HuH-7 (cell line): ENCODE results near the gene SELENOP.
"Not testable (repeated sequence)": the region's sequence is repeated elsewhere in the genome, so short reads cannot be mapped to it uniquely, and the experiment has no call there.

Source experiments
- DNase-seq: peaks from one replicate; pipeline ENCODE4 v3.0.0; 2011; ENCODE audit warnings: low spot score

SELENOP gene

GRCh38 chr5:42811591-42812446, at the start of gene SELENOP:
Gene SELENOP (minus strand): TSS chr5:42811892. CDS start chr5:42808353, 3,539 bp downstream.
- DNase-seq, result peak; percentile 81

DNA sequence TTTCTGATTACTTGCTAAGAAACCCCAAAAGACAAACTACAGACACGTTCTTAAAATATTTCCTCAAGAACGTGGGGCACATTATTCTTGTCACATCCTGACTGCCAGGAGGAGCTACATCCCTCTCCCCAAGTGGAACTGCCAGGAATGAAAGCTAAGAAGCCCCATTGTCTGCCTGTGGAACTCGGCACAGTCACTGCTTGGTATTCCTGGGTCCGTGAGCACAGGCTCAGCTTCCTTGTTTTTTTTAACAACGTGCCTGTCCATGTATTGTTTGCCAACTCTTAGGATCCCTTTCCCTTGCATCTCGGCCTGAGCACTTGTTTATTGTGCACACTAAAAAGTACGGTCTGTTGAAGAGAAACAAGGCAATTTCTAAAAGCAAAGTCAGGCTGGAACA, 47.0 kb upstream of the SELENOP start:
- no peak for DNase-seq

DNA sequence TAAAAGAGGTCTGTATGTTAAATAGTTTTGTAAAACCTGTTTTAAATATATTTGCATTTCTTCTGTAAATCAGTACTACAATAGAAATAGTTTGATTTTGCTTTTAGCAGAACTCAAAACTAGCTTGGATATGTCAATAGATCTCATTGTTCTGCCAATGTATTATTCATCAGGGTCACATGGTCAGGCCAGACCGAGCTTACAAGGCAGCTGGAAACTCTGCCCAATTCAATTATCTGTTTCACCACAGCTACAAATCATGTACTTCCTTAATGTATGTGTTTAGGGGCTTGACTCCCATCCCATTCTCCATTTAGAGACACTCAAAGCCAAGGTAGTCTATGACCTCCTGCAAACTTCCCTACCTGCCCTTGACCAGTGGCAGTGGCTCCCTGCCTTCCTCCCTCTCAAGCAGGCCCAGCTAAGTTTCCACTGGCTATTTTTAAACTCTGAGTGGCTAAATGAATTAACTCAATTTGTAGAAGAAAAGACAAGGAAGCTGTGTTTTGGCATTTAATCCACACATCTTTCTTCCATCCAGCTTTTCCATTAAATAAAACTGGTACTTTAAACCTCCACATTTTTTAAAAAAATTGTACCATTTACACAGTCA, 46.4 kb upstream of the SELENOP start:
- DNase-seq, result no peak

GRCh38 chr5:42855811-42856210, 44.1 kb upstream of the SELENOP start:
- DNase-seq, result no peak

- DNase-seq, result no peak
Measured at GRCh38 chr5:42855386-42855785, 43.7 kb upstream of the SELENOP start.

DNA sequence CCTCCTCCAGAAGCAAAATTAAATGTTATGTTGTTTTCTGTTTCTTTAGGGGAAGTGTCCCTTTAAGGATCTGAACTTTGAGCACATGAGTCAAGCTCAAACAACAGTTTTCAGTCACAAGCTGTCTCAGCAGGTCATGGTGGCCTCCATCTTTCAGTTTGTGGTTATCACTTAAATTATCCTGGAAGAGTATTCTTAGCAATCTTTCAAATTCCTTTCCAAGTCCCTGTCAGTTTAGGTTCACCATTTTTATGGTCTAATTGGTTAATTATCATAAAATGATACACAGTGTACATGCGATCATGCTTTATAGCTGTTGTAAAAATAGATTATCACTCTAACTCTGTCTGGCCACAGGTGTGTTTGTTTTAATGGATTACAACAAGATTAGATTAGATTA, 43.1 kb upstream of the SELENOP start:
- DNase-seq, result no peak

- no peak for DNase-seq
Measured at GRCh38 chr5:42852826-42853225, 41.1 kb upstream of the SELENOP start.

DNA sequence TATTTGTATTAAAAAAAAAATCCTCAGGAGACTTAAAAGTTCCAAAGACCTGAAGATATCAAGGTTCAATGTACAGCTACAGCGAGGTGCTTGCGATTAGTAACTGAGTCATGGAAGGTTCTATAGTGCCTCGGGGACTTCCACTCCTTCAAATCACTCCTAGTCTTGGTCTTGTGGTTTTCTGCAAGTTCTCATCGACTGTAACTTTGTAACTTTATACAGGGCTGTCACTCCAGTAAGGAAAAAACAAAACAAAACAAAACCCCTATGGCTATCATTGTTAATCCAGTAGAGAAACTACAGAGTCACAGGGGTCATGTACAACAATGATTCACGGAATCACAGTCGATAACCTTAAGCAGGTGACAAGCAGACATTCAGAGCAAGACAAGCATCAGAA, 39.8 kb upstream of the SELENOP start:
- no peak for DNase-seq

GRCh38 chr5:42848545-42848944, 36.9 kb upstream of the SELENOP start:
- DNase-seq, result no peak

DNA sequence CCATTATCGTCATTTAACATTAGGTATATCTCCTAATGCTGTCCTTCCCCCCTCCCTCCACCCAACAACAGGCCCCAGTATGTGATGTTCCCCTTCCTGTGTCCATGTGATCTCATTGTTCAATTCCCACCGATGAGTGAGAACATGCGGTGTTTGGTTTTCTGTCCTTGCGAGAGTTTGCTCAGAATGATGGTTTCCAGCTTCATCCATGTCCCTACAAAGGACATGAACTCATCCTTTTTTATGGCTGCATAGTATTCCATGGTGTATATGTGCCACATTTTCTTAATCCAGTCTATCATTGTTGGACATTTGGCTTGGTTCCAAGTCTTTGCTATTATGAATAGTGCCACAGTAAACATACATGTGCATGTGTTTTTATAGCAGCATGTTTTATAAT, 32.7 kb upstream of the SELENOP start:
- not testable (repeated sequence) for DNase-seq

GRCh38 chr5:42843675-42844292, 32.1 kb upstream of the SELENOP start:
- DNase-seq, result no peak

DNA sequence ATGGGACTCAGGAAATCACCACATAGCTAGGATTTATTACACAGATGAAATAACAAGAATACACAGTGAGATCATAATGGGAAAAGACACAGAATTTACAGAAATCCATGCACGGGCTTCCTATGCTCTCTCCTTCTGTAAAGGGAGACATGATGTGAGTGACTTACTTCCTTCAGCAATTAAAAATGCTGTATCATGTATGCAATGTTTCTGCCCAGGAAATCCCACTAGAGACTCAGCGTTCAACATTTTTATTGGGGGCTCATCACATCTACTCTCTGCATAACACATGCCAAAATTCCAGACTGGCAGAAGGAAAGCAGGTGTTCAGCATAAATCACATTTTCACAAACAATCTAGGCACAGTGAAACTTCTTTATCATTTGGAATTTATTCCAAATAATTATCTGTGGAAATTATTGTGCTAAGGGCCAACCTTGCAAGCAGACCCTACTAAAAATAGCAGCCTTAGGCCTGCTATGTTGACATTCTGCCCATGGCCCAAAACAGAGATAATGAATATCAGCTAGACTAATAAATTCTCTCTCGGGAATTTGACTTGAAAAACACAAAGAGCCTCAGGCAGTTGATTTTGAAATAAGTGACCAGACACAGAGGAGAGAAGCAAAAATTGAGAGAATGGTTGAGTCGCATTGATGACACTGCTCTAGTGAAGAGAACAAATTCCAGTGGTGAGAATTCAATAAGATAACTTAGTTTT, 31.4 kb upstream of the SELENOP start:
- DNase-seq, result no peak

GRCh38 chr5:42840842-42841567, 29.3 kb upstream of the SELENOP start:
- no peak for DNase-seq

- peak; percentile 32 for DNase-seq
Measured at GRCh38 chr5:42840269-42840668, 28.6 kb upstream of the SELENOP start.

DNA sequence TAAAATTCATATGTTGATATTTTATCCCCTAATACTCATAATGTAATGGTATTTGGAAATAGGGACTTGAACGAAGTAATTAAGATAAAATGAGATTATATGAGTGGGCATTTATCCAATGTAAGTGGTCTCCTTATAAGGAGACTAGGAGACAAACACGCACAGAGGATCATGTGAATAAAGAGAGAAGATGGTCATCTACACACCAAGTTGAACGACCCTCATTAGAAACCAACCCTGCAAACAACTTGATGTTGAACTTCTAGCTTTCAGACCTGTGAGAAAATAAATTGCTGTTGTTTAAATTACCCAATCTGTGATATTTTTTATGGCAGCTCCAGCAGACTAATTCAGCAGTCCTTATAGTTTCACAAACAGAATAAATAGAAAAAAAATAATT, 27.5 kb upstream of the SELENOP start:
- DNase-seq, result no peak

DNA sequence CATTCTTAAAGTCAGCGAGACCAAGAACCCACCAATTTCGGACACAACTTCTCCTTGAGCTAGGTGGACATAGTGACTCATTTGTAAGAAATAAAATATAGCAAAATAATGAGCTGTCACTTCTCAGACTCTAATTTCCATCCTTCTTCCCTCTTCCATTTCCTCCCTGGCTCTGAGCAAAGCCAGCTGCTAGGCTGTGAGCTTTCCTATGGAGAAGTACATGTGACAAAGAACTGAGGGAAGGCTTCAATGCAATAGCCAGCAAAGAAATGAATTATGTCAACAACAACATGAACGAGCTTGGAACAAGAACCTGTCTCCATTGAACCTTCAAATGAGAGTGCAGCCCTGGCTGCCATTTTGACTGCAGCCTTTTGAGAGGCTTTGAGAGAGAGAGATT, 25.9 kb upstream of the SELENOP start:
- no peak for DNase-seq

DNA sequence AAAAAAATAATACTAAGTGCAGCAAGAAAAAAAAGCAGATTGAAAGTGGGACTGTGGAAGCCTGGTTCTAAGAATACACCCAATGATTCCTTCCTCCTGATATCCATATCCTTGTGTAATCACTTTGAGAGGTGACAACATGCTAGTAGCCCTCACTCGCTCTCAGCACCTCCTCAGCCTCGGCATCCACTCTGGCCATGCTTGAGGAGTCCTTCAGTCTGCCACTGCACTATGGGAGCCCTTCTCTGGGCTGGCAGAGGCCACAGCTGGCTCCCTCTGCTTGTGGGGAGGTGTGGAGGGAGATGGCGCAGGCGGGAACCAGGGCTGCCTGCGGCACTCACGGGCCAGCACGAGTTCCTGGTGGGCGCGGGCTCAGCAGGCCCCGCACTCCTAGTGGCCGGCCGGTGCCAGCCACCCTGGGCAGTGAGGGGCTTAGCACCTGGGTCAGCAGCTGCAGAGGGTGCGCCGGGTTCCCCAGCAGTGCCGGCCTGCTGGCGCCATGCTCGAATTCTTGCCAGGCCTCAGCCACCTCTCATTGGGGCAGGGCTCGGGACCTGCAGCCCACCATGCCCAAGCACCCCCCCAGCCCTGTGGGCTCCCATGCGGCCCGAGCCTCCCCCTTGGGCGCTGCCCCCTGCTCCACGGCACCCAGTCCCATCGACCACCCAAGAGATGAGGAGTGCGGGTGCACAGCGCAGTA, 24.5 kb upstream of the SELENOP start:
- DNase-seq, result no peak

- DNase-seq, result no peak
Measured at GRCh38 chr5:42832060-42832459, 20.4 kb upstream of the SELENOP start.

GRCh38 chr5:42830924-42831323, 19.2 kb upstream of the SELENOP start:
- no peak for DNase-seq

DNA sequence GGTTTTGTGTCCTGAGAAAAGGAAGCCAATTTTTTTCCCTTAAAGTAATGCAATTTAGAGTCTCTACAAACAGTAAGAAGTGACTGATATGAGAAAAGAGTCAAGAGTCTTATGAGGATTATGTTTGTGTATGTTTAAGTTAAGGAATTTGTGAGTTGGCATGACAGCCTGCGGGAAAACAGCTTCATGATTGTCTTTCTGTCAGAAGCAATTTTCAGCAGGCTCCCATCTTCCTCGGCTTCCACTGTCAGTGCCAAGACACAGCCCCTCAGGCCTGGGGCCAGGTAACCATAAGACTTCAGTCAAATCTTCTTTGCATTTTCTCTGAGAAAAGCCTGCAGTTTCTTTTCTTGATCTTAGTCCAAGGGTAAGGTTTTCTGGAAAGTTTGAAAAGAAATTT, 17.0 kb upstream of the SELENOP start:
- no peak for DNase-seq
